Posterior vena cava (tissue), 2 donors: ENCODE results near the gene RAB3A. TPM values are rescaled to one million over a fixed set of nuclear protein-coding genes. Genes with fewer than 3 reads are reported as not detected.

Experiments used
- DNase-seq: peaks from one replicate; pipeline ENCODE4 v3.0.0-alpha.2; 2020; ENCODE audit warnings: low spot score
- intact Hi-C, 2 donors: fragments of 100-400 bp; cut with DNase I; formaldehyde crosslinking; loops; one replicate each; pipeline versions ENCODE4 v1.14.1 to v1.14.2; 2022 to 2023
- total RNA-seq, 2 donors: library from RNA; stranded (reverse); fragmentation: NEBNext Ultra II Directional; extraction: Animal tissue kit (Norgen Biotek cat#: 25700); gene quantifications; one replicate each; pipeline ENCODE4 v1.2.1, GENCODE V29; 2021
- donor health status: DM: yes; HTN: yes; CAD: no.
- donor health status: DM: yes; HTN: yes; CAD: no.

The RAB3A gene
- total RNA-seq, 2 donors from 2014 or later = 1.9 to 2.9 TPM

DNA sequence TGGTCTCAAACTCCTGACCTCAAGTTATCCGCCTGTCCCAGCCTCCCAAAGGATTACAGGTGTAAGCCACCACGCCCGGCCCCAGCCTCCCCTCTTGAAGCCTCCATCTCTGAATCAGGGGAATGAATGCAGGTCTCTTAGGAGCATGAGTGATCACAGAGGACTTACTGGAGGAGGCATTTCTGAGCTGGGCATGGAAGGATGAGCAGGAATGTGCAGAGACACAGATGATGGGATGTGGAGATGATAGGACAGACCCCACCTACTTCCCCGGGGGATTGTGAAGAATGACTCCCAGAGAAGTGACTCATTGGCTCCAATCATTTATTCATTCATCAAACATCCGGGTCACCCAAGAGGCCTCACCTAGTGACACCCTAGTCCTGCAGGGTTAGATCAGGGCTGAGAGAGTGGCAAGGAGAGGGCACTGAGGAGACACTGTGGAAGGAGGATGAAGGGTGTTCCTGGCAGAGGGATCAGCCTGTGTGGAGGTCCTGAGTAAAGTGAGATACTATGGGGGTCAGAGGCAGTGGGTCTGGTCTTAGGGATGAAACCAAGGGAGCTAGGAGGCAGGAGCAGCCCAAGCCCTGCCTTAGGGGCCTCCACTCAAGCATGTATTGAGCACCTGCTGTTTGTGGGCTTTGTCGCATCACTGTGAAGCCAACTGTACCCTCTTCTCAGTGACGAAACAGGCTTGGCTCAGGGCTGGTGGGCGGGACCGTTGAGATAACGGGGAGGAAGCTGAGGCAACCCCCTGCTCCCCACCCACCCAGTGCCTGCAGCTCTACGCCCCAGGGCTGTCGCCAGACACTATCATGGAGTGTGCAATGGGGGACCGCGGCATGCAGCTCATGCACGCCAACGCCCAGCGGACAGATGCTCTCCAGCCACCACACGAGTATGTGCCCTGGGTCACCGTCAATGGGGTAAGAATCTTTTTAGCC is 27.2 kb downstream of the RAB3A start:
- intact Hi-C loops = no loop called here
- DNase-seq = no peak

DNA sequence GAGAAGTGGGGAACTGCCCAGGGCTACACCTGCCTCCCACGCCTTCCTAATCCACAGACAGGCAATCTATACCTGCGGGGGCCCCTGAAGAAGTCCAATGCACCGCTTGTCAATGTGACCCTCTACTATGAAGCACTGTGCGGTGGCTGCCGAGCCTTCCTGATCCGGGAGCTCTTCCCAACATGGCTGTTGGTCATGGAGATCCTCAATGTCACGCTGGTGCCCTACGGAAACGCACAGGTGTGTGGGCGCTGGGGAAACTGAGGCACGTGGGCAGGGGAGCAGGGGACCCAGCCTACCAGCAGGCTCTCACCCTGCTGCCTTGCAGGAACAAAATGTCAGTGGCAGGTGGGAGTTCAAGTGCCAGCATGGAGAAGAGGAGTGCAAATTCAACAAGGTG is 28.9 kb downstream of the RAB3A start:
- DNase-seq = no peak
- intact Hi-C loops = no loop called here

- peak; percentile 95 for DNase-seq
- intact Hi-C loops = no loop called here
Measured at GRCh38 chr19:18173572-18174288, 30.1 kb downstream of the RAB3A start, which contains the start of gene IFI30. Gene IFI30, plus strand, starts transcription at chr19:18173813. Its CDS starts 29 bp downstream, at chr19:18173842.

DNA sequence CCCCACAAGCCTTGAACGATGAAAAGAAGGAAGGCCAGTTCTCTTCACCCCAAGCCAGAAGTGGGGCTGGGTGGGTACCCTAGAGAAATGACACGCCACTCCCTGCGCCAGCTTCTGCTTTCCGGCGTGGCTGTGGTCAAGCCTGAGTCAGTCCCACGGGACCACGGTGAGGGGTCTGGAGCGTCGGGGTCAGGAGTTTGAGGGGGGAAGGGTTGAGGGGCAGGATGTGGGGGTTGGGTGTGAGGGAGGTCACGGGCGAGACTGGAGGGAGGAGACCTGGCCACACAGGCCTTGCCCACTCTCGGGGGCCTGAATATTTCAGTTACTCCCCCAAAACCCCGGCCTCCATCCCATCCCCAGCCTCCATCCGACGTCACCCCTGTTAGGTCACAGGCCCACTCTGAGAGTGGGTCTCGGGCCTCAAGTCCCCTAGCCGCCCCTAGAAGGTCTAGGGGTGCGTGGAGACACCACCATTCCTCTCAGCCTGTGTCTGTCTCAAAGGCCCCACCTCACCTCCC is 30.7 kb downstream of the RAB3A start:
- DNase-seq = peak; percentile 94
- intact Hi-C loops = no loop called here

DNA sequence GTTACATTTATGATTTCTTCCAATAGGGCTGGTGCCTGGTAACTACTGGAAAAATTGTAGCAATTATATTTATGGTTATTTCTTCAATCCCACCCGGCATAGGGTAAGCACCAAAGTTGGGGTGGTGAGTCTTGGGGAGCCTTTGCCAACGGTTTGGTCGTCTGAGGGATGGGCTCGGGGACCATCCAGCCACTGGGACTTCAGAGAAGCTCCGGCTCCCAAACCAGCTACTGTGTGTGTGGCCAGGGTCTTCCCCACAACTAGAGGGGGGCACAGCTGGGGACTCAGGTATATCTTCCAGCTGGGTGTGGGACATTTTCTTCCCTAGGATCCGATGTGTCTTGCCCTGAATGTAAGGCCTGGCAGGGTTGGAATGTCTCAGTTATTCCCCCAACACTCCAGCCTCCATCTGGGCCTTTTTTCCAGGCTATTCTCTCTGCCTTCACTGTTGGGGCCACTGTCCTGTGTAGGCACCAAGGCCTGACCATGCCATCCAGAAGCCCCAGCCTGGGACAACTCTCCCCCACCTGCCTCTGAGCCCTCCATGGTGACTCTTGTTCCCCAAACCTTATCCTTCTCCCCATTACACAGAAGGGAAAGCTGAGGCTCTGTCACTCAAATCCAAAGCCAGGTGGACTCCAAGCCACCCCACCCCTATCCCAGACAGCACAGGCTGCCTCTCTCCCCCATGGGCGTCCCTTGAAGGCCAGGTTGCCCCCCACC is 31.4 kb downstream of the RAB3A start:
- DNase-seq = no peak
- intact Hi-C loops = no loop called here

GRCh38 chr19:18171605-18172327 is 32.1 kb downstream of the RAB3A start:
- DNase-seq = no peak
- intact Hi-C loops = no loop called here

- no peak for DNase-seq
- intact Hi-C loops = no loop called here
Measured at GRCh38 chr19:18170714-18171255, 33.1 kb downstream of the RAB3A start.

- no peak for DNase-seq
- intact Hi-C loops = no loop called here
Measured at GRCh38 chr19:18168673-18169381, 35.0 kb downstream of the RAB3A start.

DNA sequence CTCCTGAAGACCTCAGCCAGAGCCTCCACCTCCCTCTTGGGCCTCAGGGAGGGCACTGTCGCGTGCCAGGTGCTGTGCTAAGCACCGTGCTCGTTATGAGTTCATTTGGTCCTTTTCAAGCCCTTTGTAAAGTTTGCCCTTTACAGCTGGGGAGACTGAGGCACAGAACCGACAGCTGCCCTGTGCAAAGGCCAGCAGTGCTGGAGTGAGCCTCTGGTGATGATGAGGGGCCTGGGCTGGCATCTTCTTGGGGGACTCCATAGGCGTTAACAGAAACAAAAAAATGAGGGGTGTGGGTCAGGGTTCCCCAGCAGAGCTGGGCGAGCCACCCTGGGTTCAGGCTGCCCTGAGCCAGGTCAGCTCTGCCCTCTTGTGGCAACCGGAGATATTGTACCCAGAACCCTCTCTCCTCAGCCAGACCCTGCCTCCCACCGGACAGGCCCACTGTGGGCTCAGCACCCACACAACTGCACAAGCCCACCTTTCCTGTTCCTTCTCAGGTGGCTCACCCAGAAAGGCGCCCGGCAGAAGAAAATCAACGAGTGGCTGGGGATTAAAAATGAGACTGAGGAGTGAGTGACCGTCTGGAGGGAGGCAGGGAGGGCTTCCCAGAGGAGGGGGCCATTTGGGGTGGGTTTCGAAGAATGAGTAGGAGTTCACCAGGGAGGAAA is 35.7 kb downstream of the RAB3A start:
- intact Hi-C loops = no loop called here
- DNase-seq = no peak

DNA sequence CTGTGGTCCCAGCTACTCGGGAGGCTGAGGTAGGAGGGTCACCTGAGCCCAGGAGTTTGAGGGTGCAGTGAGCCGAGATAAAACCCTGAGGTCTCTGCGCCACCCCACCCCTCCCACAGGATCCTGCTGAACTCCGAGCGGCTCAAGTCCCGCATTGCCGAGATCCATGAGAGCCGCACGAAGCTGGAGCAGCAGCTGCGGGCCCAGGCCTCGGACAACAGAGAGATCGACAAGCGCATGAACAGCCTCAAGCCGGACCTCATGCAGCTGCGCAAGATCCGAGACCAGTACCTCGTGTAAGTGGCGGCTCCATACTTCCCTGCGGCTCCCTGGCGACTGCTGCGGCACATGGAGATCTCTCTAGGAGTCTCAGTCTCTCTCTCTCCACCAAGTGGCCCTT is 36.8 kb downstream of the RAB3A start:
- intact Hi-C loops = no loop called here
- no peak for DNase-seq

DNA sequence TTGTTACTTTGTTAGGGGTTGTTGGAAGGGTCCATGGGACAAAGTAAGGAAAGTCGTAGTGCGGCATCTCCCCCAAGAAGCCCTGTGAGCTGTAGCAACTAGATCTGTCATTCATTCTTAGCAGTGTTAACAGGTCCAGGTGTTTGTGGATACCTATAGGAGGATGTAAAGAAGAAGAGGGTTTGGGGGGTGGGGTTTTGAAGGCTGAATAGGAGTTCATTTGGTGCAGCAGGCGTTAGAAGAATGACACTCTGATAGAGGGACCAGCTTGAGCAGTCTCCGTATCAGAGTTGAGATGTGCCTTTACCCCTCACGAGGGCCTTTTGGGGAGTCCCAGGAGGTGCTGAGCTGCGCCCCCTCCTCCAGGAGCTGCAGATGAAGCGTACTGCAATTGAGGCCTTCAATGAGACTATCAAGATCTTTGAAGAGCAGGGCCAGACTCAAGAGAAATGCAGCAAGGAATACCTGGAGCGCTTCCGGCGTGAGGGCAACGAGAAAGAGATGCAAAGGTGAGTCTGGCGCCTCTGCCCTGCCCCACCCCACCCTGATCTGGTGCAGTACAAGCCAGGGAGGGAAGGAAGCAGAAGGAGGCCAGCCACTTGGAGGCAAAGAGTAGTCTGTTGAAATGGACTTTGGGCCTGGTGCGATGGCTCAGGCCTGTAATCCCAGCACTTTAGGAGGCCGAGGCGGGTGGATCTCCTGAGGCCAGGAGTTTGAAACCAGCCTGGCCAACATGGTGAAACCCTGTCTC is 37.9 kb downstream of the RAB3A start:
- intact Hi-C loops = no loop called here
- DNase-seq = no peak

DNA sequence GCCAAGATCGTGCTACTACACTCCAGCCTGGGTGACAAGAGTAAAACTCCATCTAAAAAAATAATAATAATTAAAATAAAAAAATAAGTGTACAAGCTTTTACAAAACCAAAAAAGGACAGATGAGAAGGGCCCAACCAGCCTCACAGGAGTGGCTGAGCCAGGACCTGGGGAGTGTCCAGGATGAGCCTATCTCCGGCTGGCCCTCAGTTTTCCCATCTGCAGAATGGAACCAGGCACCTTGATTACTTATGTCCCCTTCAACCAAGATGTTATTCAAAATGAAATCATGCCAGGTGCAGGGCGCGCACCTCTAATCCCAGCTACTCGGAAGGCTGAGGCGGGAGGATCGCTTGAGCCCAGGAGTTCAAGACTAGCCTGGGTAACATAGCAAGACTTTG is 39.8 kb downstream of the RAB3A start:
- intact Hi-C loops = no loop called here

DNA sequence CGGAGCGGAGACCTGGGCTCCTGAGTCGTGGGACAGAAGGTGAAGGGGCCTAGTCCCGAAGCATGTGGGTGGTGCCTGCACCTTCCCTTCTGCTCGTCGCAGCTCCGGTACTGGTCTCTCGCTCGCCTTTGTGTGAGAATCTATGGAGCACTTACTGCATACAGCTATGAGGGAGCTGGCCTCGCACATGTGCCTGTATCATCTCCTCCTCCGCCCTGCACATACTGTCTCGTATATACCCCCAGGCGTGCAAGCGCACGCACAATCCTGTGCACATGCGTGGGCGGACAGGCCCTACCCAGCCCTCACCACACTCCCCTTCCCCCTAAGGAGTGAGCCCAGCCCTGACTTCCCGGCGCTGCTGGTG is 42.2 kb downstream of the RAB3A start:
- intact Hi-C loops = loop anchor here in 1 of 2 donors (2.0 kb wide), 1 partner anchor 49 kb away; no protein-coding TSS in a partner anchor

More for the DNA sequence above, 39.8 kb downstream of the RAB3A start:
- no peak for DNase-seq

GRCh38 chr19:18160971-18161635 is 42.7 kb downstream of the RAB3A start:
- peak; percentile 92 for DNase-seq
- intact Hi-C loops = loop anchor here in 1 of 2 donors (2.0 kb wide), 1 partner anchor 48 kb away; no protein-coding TSS in a partner anchor

More for the DNA sequence above, 42.2 kb downstream of the RAB3A start:
- no peak for DNase-seq

DNA sequence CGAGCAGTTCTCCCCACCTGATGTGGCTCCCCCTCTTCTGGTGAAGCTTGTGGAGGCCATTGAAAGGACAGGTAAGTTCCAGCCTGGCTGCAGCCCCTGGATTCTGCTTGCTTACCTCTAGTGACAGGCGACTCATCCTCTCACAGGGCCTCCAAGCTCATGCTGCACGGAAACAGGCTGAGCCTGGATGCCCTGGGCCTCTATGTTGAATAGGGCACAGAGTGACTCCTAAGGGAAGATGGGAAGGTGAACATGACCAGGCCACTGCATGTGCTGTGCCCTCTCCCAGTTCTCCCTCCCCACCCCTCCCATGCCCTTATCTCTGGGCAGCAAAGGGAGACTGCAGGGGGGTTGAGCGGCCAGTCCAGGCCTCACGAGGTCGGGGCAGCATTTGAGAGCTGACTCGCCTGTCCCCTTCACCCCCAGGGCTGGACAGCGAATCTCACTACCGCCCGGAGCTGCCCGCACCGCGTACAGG is 43.3 kb downstream of the RAB3A start:
- no peak for DNase-seq
- intact Hi-C loops = loop anchor here in 1 of 2 donors (2.0 kb wide), 1 partner anchor 48 kb away; no protein-coding TSS in a partner anchor

DNA sequence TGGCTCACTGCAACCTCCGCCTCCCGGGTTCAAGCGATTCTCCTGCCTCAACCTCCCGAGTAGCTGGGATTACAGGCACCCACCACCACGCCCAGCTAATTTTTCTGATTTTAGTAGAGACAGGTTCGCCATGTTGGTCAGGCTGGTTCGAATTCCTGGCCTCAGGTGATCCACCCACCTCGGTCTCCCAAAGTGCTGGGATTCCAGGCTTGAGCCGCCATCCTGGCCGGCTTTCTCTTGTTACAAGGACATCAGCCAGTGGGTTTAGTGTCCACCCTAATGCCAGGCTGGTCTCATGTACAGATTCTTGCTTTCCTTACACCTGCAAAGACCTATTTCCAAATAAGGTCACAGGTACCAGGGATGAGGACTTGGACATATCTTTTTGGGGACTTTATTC is 44.0 kb downstream of the RAB3A start:
- DNase-seq = no peak
- intact Hi-C loops = loop anchor here (2.0 to 5.0 kb wide), 2 partner anchors 43 to 47 kb away; no protein-coding TSS in a partner anchor
